ENCODE results near the gene OR10K2. TPM values are rescaled to one million over a fixed set of nuclear protein-coding genes. Genes with fewer than 3 reads are reported as not detected.

OR10K2 gene
- total RNA-seq, 1 experiment from 2014 or later, result not detected

DNA sequence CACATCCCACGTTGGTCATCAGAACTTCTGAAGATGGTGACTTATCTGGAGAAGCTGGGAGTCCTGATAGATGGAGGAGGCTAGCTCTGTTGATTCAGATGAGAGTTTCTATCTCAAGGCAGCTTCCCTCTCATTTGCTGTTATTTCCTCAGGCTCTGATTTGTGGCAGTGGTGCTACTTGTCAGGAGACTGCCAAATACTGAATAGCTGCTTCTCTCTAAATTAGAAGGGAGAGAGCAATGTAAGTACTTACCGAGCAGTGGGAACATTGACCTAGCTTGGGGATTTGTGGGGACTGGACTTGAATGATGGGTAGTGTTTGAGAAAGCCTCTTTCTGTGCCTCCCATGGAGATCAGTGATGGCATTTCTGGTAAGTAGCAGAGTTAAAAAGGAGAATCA lies 35.5 kb upstream of the OR10K2 start, which contains the start of gene OR10K1:
OR10K1 (plus strand) TSS at position 301 of the 400 bp plus-strand sequence. CDS start 3,728 bp downstream, outside the sequence.
- DNase-seq, result no peak
- Histone ChIP-seq H3K4me2 (ENCODE audit: insufficient read depth, insufficient read length, low read length) (no peak within 1 kb of the TSS), H4K20me1 (ENCODE audit: control insufficient read depth, insufficient read depth, insufficient read length) (no peaks in the 10 kb centered on the region), H4K5ac (ENCODE audit: insufficient read length, low read depth, low read length) (no peak within 1 kb of the TSS), H3T11ph (ENCODE audit: low read length) (no peak within 1 kb of the TSS), H4K91ac (ENCODE audit: insufficient read length, low read depth, low read length) (no peak within 1 kb of the TSS), H2BK120ac (ENCODE audit: low read depth, low read length, poor library complexity, severe bottlenecking) (no peak within 1 kb of the TSS), H4K8ac (replicated peaks; ENCODE audit: insufficient read length, low read depth, low read length) (no peak within 1 kb of the TSS), H3K9me3 (ENCODE audit: control insufficient read depth, low read depth, low read length) (no peaks in the 10 kb centered on the region), H3K4ac (ENCODE audit: low read depth, low read length) (no peak within 1 kb of the TSS), H2BK5ac (ENCODE audit: insufficient read length, low read length) (no peak within 1 kb of the TSS), H3K23me2 (ENCODE audit: insufficient read length, low read depth, low read length, poor library complexity, severe bottlenecking) (no peaks in the 10 kb centered on the region), H2AFZ (ENCODE audit: low read length) (no peak within 1 kb of the TSS), H3K79me2 (ENCODE audit: insufficient read depth, low read length) (no peaks in the 10 kb centered on the region), H2BK12ac (ENCODE audit: insufficient read length, low read depth, low read length) (no peak within 1 kb of the TSS), H3K27me3 (ENCODE audit: insufficient read depth, low read length) (no peaks in the 10 kb centered on the region), H3K4me1 (ENCODE audit: insufficient read depth, low read length) (no peaks in the 10 kb centered on the region), H2AK5ac (ENCODE audit: insufficient read length, low read length) (no peak within 1 kb of the TSS), H3K23ac (ENCODE audit: insufficient read length, low read depth, low read length) (no peak within 1 kb of the TSS), H3K79me1 (ENCODE audit: insufficient read depth, low read depth, low read length, poor library complexity, severe bottlenecking) (no peaks in the 10 kb centered on the region), H3K9ac (ENCODE audit: extremely low read depth, insufficient read length, low read length) (no peak within 1 kb of the TSS), H2BK15ac (ENCODE audit: low read depth, low read length) (no peak within 1 kb of the TSS), H3K14ac (ENCODE audit: insufficient read depth, low read length) (no peak within 1 kb of the TSS), H2BK20ac (ENCODE audit: low read depth, low read length, poor library complexity, severe bottlenecking) (no peak within 1 kb of the TSS), H3K56ac (ENCODE audit: insufficient read length, low read depth, low read length) (no peak within 1 kb of the TSS), H3K27ac (ENCODE audit: insufficient read length, low read depth, low read length) (no peak within 1 kb of the TSS), H3K18ac (ENCODE audit: insufficient read length, low read depth, low read length) (no peak within 1 kb of the TSS)
- Mint-ChIP-seq H3K4me1 (no peaks in the 10 kb centered on the region), H3K9me3 (no peaks in the 10 kb centered on the region), H3K27ac (no peak within 1 kb of the TSS), H3K4me3 (no peak within 1 kb of the TSS), H3K36me3 (ENCODE audit: insufficient read depth in 1 of 3, low read depth in 3 of 3) (no peaks in the 10 kb centered on the region), H3K27me3 (ENCODE audit: low read depth) (no peaks in the 10 kb centered on the region)
- TF ChIP-seq, protein P1, sequence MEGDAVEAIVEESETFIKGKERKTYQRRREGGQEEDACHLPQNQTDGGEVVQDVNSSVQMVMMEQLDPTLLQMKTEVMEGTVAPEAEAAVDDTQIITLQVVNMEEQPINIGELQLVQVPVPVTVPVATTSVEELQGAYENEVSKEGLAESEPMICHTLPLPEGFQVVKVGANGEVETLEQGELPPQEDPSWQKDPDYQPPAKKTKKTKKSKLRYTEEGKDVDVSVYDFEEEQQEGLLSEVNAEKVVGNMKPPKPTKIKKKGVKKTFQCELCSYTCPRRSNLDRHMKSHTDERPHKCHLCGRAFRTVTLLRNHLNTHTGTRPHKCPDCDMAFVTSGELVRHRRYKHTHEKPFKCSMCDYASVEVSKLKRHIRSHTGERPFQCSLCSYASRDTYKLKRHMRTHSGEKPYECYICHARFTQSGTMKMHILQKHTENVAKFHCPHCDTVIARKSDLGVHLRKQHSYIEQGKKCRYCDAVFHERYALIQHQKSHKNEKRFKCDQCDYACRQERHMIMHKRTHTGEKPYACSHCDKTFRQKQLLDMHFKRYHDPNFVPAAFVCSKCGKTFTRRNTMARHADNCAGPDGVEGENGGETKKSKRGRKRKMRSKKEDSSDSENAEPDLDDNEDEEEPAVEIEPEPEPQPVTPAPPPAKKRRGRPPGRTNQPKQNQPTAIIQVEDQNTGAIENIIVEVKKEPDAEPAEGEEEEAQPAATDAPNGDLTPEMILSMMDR (conservative IDR thresholded peaks at IDR 0.05), result no peak
- WGBS (ENCODE audit: extremely low coverage, insufficient read length, low lambda C conversion rate), result no CpG with 5 or more reads among the region's 2 CpGs
